Trophoblast cell (in vitro differentiated cells and primary cell): ENCODE measurements around the gene FOXD4L1.
"Not testable (repeated sequence)": the region's sequence is repeated elsewhere in the genome, so short reads cannot be mapped to it uniquely, and the experiment has no call there.

Experiments
- DNase-seq, 2 donors: peaks; one replicate each; pipeline ENCODE4 v3.0.0-alpha.2; 2016
- H2AFZ ChIP-seq: 2 replicates; pipeline ENCODE4 v1.6.1; 2013; ENCODE audit warnings: low read length, moderate library complexity, mild to moderate bottlenecking; ENCODE audit not compliant: insufficient read depth, poor library complexity
- H2AK5ac ChIP-seq: 2 replicates; pipeline ENCODE4 v1.6.1; 2013; ENCODE audit warnings: mild to moderate bottlenecking, low read length
- H2BK120ac ChIP-seq: 2 replicates; pipeline ENCODE4 v1.6.1; 2013; ENCODE audit warnings: low read length, mild to moderate bottlenecking, moderate library complexity; ENCODE audit not compliant: insufficient read depth, poor library complexity
- H2BK12ac ChIP-seq: 2 replicates; pipeline ENCODE4 v1.6.1; 2013; ENCODE audit warnings: mild to moderate bottlenecking, low read length, moderate library complexity
- H2BK5ac ChIP-seq: 2 replicates; pipeline ENCODE4 v1.6.1; 2013; ENCODE audit warnings: low read length, low read depth, moderate library complexity, mild to moderate bottlenecking; ENCODE audit not compliant: poor library complexity
- H3K14ac ChIP-seq: 2 replicates; pipeline ENCODE4 v1.6.1; 2013; ENCODE audit warnings: mild to moderate bottlenecking, low read length
- H3K18ac ChIP-seq: 2 replicates; pipeline ENCODE4 v1.6.1; 2013; ENCODE audit warnings: mild to moderate bottlenecking, low read length
- H3K23ac ChIP-seq: 2 replicates; pipeline ENCODE4 v1.6.1; 2013; ENCODE audit warnings: low read length
- H3K27ac ChIP-seq: 2 replicates; pipeline ENCODE4 v1.5.1; 2013; ENCODE audit warnings: low read depth, mild to moderate bottlenecking, inconsistent platforms, low read length, moderate library complexity
- H3K27me3 ChIP-seq: 2 replicates; pipeline ENCODE4 v1.6.1; 2013; ENCODE audit warnings: inconsistent platforms, mild to moderate bottlenecking, low read length, moderate library complexity; ENCODE audit not compliant: insufficient read depth
- H3K36me3 ChIP-seq, 2 experiments: 1 replicate in 1 of 2; 2 replicates in 1 of 2; pipeline ENCODE4 v1.6.1; 2013; ENCODE audit warnings: low read length in 2 of 2, mild to moderate bottlenecking in 2 of 2, moderate library complexity in 1 of 2; ENCODE audit not compliant: insufficient read depth in 2 of 2, control insufficient read depth in 1 of 2
- H3K4ac ChIP-seq: 2 replicates; pipeline ENCODE4 v1.6.1; 2013; ENCODE audit warnings: low read depth, mild to moderate bottlenecking, low read length, moderate library complexity
- H3K4me1 ChIP-seq, 2 experiments: 1 replicate in 1 of 2; 2 replicates in 1 of 2; pipeline ENCODE4 v1.6.1; 2013; ENCODE audit warnings: low read length in 2 of 2, mild to moderate bottlenecking in 2 of 2, moderate library complexity in 1 of 2; ENCODE audit not compliant: insufficient read depth in 2 of 2, control insufficient read depth in 1 of 2
- H3K4me2 ChIP-seq: 2 replicates; pipeline ENCODE4 v1.6.1; 2013; ENCODE audit warnings: inconsistent platforms, mild to moderate bottlenecking, low read length, moderate library complexity
- H3K4me3 ChIP-seq: 2 replicates; pipeline ENCODE4 v1.5.1; 2013; ENCODE audit warnings: mild to moderate bottlenecking, low read depth, low read length, inconsistent platforms
- H3K79me1 ChIP-seq: one replicate; pipeline ENCODE4 v1.6.1; 2013; ENCODE audit warnings: low read length
- H3K79me2 ChIP-seq: 2 replicates; pipeline ENCODE4 v1.6.1; 2013; ENCODE audit warnings: low read length, mild to moderate bottlenecking; ENCODE audit not compliant: control insufficient read depth, insufficient read depth, poor library complexity
- H3K9ac ChIP-seq: 2 replicates; pipeline ENCODE4 v1.6.1; 2013; ENCODE audit warnings: mild to moderate bottlenecking, low read length
- H3K9me3 ChIP-seq: 2 replicates; pipeline ENCODE4 v1.6.1; 2013; ENCODE audit warnings: low read depth, mild to moderate bottlenecking, control low read depth, inconsistent platforms, low read length; ENCODE audit not compliant: insufficient read depth
- H4K12ac ChIP-seq: 2 replicates; pipeline ENCODE4 v1.6.1; 2013; ENCODE audit warnings: low read depth, mild to moderate bottlenecking, low read length, moderate library complexity
- H4K8ac ChIP-seq: 2 replicates; pipeline ENCODE4 v1.6.1; 2013; ENCODE audit warnings: low read depth, mild to moderate bottlenecking, low read length, moderate library complexity
- H4K91ac ChIP-seq: one replicate; pipeline ENCODE4 v1.6.1; 2013; ENCODE audit warnings: low read depth, mild to moderate bottlenecking, low read length, moderate library complexity
- WGBS: extraction: QIAGEN DNeasy Blood & Tissue Kit; methylation state at CpG from one replicate; pipeline ENCODE4 v1.1.7; 2013; ENCODE audit warnings: missing lambda C conversion rate; ENCODE audit not compliant: insufficient read length, insufficient coverage; ENCODE audit errors: extremely low coverage; 5-methylcytosine and 5-hydroxymethylcytosine counted together

Gene FOXD4L1

DNA sequence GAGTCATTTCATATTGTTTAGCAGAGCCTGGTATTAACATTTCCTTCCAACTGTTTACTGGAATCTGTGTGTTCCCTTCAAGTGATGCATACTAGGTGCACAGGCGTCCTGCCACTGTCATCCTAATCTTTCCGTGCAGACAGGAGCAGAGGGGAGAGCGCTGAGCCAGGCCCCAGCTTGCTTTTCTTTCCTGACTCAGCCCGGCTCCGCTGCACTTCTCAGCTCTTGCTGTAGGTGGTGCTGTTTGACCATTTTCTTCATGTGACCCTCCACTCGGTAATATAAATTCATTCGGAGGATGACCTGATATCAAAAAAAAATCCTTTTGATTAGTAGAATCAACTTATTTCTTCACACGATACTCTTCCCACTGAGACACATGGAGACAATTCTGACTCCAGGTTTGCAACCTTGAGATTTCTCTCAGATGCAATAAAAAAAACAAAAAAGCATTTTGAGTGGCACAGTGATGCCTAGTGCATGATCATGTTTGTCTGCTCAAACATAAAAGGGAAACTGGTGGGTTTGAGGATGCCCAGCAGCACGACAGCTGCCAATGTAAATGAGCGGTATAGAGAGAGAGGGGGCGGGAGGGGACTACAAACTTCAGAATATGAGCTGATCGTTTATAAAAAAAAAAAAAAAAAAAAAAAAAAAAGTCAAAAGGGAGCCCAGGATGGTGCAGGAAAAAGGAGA is 29.0 kb downstream of the FOXD4L1 start:
- H3K79me2 ChIP-seq, H3K14ac ChIP-seq, H2AFZ ChIP-seq, H3K9me3 ChIP-seq, DNase-seq, H3K4me3 ChIP-seq, H4K8ac ChIP-seq, H4K12ac ChIP-seq, H3K4me2 ChIP-seq, H2AK5ac ChIP-seq, H3K23ac ChIP-seq, H3K27ac ChIP-seq, H3K4me1 ChIP-seq, H3K4ac ChIP-seq, H2BK12ac ChIP-seq, H3K9ac ChIP-seq, H3K36me3 ChIP-seq, H2BK5ac ChIP-seq, H3K18ac ChIP-seq, H4K91ac ChIP-seq, H3K27me3 ChIP-seq, H3K79me1 ChIP-seq, H2BK120ac ChIP-seq: not testable (repeated sequence)
- no CpG with 5 or more reads among the region's 12 CpGs for WGBS

DNA sequence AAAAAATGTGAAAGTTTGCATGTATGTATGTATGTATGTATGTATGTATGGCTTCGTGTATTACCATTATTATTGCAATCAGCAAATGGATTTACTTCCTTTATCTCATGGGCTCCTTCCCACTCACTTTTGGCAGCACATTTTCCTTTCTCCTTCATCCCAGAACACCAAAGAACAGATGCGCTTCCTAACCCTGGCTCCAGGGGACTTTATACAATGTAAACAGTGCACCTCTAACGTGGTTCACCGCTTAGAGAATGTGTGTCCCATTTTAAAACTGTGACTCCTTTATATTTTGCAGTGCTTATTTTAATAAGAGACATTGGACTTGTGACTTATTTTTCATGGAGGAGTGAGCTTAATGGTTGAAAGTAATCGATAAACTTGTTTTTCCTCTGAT is 29.7 kb downstream of the FOXD4L1 start:
- not testable (repeated sequence) for H3K9ac ChIP-seq, H3K23ac ChIP-seq, H3K14ac ChIP-seq, H4K12ac ChIP-seq, H2AFZ ChIP-seq, H2BK12ac ChIP-seq, H3K18ac ChIP-seq, H3K9me3 ChIP-seq, H3K27ac ChIP-seq, H2BK5ac ChIP-seq, H3K79me1 ChIP-seq, H3K27me3 ChIP-seq, H2BK120ac ChIP-seq, H3K4me3 ChIP-seq, H3K36me3 ChIP-seq, H3K4ac ChIP-seq, DNase-seq, H3K4me1 ChIP-seq, H4K91ac ChIP-seq, H3K79me2 ChIP-seq, H3K4me2 ChIP-seq, H4K8ac ChIP-seq, H2AK5ac ChIP-seq
- no CpG with 5 or more reads among the region's 5 CpGs for WGBS

DNA sequence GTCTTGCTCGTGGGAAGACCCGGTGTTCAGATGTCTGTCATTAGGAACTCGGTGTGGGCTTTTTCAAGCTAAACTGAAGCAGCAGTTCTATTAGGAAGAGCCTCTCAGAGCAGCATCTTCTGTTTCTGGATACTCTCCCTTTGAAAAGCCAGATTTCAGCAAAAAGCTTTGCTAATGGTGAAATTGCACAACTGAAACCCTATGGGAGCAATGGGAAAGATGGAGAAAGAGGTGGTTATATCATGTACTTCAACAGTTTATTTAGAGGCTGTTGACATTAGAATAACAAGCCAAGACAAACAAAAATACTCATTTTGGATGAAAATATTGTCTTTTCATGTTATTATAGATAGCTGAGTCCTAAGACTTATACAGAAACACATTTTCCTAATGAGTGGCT is 30.4 kb downstream of the FOXD4L1 start:
- H2BK12ac ChIP-seq, H3K4me3 ChIP-seq, H2AK5ac ChIP-seq, H3K79me2 ChIP-seq, H4K91ac ChIP-seq, H3K9me3 ChIP-seq, H3K9ac ChIP-seq, H3K27me3 ChIP-seq, H2AFZ ChIP-seq, H3K23ac ChIP-seq, H3K18ac ChIP-seq, H3K4me2 ChIP-seq, H2BK5ac ChIP-seq, H4K12ac ChIP-seq, DNase-seq, H3K36me3 ChIP-seq, H3K4ac ChIP-seq, H3K4me1 ChIP-seq, H2BK120ac ChIP-seq, H3K27ac ChIP-seq, H4K8ac ChIP-seq, H3K79me1 ChIP-seq, H3K14ac ChIP-seq: not testable (repeated sequence)
- WGBS = no CpG with 5 or more reads among the region's 3 CpGs

GRCh38 chr2:113532991-113533390 is 34.5 kb downstream of the FOXD4L1 start:
- not testable (repeated sequence) for H3K27me3 ChIP-seq, H3K4me1 ChIP-seq, H2BK120ac ChIP-seq, H3K4me2 ChIP-seq, H2BK12ac ChIP-seq, H3K14ac ChIP-seq, H3K4ac ChIP-seq, H4K91ac ChIP-seq, H3K23ac ChIP-seq, H3K79me1 ChIP-seq, H3K79me2 ChIP-seq, H3K36me3 ChIP-seq, H2AK5ac ChIP-seq, H3K9ac ChIP-seq, DNase-seq, H4K12ac ChIP-seq, H2AFZ ChIP-seq, H2BK5ac ChIP-seq, H3K9me3 ChIP-seq, H3K27ac ChIP-seq, H3K4me3 ChIP-seq, H3K18ac ChIP-seq, H4K8ac ChIP-seq
- WGBS = no CpG with 5 or more reads among the region's 4 CpGs
